ES-I3 (cell line): Measurements from ENCODE around the gene OST4.
A peak's percentile ranks its signal among the peaks of the same experiment; 100 is the strongest.
"Not testable (repeated sequence)": the region's sequence is repeated elsewhere in the genome, so short reads cannot be mapped to it uniquely, and the experiment has no call there.

Experiments
- H3K36me3 ChIP-seq: 2 replicates; pipeline ENCODE4 v1.6.1; 2013; ENCODE audit warnings: mild to moderate bottlenecking, low read length, control low read depth, moderate library complexity; ENCODE audit not compliant: insufficient read depth
- H3K4me1 ChIP-seq: 2 replicates; pipeline ENCODE4 v1.6.1; 2013; ENCODE audit warnings: mild to moderate bottlenecking, control low read depth, low read length; ENCODE audit not compliant: insufficient read depth
- H3K9ac ChIP-seq: 2 replicates; pipeline ENCODE4 v1.6.1; 2013; ENCODE audit warnings: low read depth, mild to moderate bottlenecking, low read length, moderate library complexity
- H3K9me3 ChIP-seq: 2 replicates; pipeline ENCODE4 v1.6.1; 2013; ENCODE audit warnings: mild to moderate bottlenecking, low read length, moderate library complexity; ENCODE audit not compliant: control insufficient read depth, insufficient read depth

OST4 gene

GRCh38 chr2:27078267-27079194 is 7.1 kb upstream of the OST4 start, which contains the start of gene EMILIN1:
EMILIN1 (plus strand) TSS chr2:27078615; CDS start chr2:27079066, 451 bp downstream.
- Histone ChIP-seq H3K9ac (peak within 1 kb of the TSS; percentile 46; the same call in 1 of the 2 replicates), H3K9me3 (no peaks in the 10 kb centered on the region), H3K4me1 (peaks cover 18% of the 10 kb centered on the region; the same call in 1 of the 2 replicates), H3K36me3 (no peaks in the 10 kb centered on the region)

DNA sequence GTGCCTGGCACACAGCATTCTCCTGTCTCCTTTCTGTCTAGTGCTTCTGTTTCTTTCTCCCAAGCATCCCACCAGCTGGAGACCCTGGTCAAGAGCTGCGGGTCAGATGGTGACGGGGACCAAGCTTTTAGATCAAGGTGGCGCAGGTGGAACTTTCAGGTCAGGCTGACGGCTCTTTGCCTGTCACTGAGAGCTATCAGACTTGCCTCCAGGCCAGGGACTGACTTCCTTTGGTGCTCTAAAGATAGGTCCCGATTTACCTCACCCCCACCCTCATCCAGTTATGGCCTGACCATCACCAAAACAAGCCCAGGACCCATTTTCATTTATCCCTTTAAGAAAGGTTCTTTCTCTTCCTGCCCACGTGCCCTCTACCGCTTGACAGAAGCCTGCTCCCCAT is 5.8 kb upstream of the OST4 start:
- Histone ChIP-seq H3K9me3 (no peaks in the 10 kb centered on the region), H3K36me3 (no peaks in the 10 kb centered on the region), H3K4me1 (peaks cover 21% of the 10 kb centered on the region; the same call in 1 of the 2 replicates), H3K9ac (no peak overlapping the region)

DNA sequence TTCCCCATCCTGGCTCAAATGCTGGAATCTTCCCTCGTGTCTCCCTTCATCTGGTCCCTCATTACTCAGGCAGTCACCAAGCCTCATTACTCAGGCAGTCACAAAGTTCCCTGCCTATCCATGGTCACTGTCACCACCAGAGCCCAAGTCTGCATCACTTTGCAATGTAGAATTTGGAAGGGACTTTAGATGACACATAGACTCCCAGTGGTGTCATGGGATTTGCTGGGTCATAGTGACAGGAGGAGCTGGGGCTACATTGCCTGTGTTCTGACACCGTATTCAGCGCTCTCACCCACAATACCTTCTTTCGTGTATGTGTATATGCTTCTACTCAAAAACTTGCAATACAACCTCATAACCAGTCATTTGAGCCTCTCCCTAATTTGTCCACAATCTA is 4.9 kb upstream of the OST4 start:
- Histone ChIP-seq H3K36me3 (no peaks in the 10 kb centered on the region), H3K9me3 (no peaks in the 10 kb centered on the region), H3K4me1 (peaks cover 17% of the 10 kb centered on the region; the same call in 1 of the 2 replicates), H3K9ac (no peak overlapping the region)

GRCh38 chr2:27075566-27075871 is 4.1 kb upstream of the OST4 start:
- not testable (repeated sequence) for H3K9ac ChIP-seq, H3K36me3 ChIP-seq, H3K9me3 ChIP-seq
- H3K4me1 ChIP-seq, result peaks cover 18% of the 10 kb centered on the region

- Histone ChIP-seq H3K36me3 (peaks cover 3% of the 10 kb centered on the region; the same call in 1 of the 2 replicates), H3K9ac (no peak overlapping the region), H3K9me3 (no peaks in the 10 kb centered on the region), H3K4me1 (peaks cover 21% of the 10 kb centered on the region)
Measured at GRCh38 chr2:27074738-27075565, 3.5 kb upstream of the OST4 start.

GRCh38 chr2:27073782-27074181 is 2.3 kb upstream of the OST4 start:
- H3K9ac ChIP-seq, result no peak overlapping the region
- H3K4me1 ChIP-seq, result peaks cover 21% of the 10 kb centered on the region
- peaks cover 12% of the 10 kb centered on the region for H3K36me3 ChIP-seq
- no peaks in the 10 kb centered on the region for H3K9me3 ChIP-seq

DNA sequence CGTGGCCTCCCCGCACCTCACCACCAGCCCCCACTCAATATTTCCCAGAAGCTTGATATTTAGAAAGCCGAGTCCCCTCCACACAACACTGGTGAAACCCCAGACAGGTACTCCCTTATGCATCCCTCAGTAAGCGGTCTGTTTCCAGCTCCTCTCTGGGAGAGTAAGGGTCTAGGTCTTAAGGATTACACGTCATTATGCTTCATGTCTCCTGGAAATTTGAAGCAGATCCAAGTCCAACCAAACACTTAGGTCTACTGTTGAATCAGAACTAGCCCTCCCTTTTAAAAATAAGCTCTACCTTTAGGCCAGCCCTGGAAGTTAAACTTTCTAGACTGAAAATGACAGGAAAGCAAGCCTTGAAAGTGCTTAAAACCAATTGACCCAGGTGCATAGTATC is 1.5 kb upstream of the OST4 start:
- peak overlapping the region; percentile 92 for H3K9ac ChIP-seq
- peaks cover 20% of the 10 kb centered on the region for H3K4me1 ChIP-seq
- no peaks in the 10 kb centered on the region for H3K9me3 ChIP-seq
- peaks cover 15% of the 10 kb centered on the region for H3K36me3 ChIP-seq

GRCh38 chr2:27071990-27072830 is 756 bp upstream of the OST4 start:
- no peaks in the 10 kb centered on the region for H3K9me3 ChIP-seq
- peaks cover 15% of the 10 kb centered on the region for H3K36me3 ChIP-seq
- peak overlapping the region; percentile 92 for H3K9ac ChIP-seq
- H3K4me1 ChIP-seq, result peaks cover 16% of the 10 kb centered on the region

GRCh38 chr2:27070653-27071276 is 689 bp downstream of the OST4 start:
- Histone ChIP-seq H3K4me1 (peaks cover 7% of the 10 kb centered on the region), H3K9ac (peak overlapping the region; percentile 92), H3K9me3 (no peaks in the 10 kb centered on the region), H3K36me3 (peaks cover 15% of the 10 kb centered on the region)

- Histone ChIP-seq H3K9ac (peak overlapping the region; percentile 92; the same call in 1 of the 2 replicates), H3K9me3 (no peaks in the 10 kb centered on the region), H3K36me3 (peaks cover 15% of the 10 kb centered on the region), H3K4me1 (peaks cover 7% of the 10 kb centered on the region)
Measured at GRCh38 chr2:27069961-27070618, 1.4 kb downstream of the OST4 start.

GRCh38 chr2:27069436-27069835 is 2.0 kb downstream of the OST4 start:
- Histone ChIP-seq H3K9ac (no peak overlapping the region), H3K9me3 (no peaks in the 10 kb centered on the region), H3K4me1 (peaks cover 7% of the 10 kb centered on the region), H3K36me3 (peaks cover 15% of the 10 kb centered on the region)

- no peak overlapping the region for H3K9ac ChIP-seq
- peaks cover 15% of the 10 kb centered on the region for H3K36me3 ChIP-seq
- H3K9me3 ChIP-seq, result no peaks in the 10 kb centered on the region
Measured at GRCh38 chr2:27067385-27067784, 4.1 kb downstream of the OST4 start.

DNA sequence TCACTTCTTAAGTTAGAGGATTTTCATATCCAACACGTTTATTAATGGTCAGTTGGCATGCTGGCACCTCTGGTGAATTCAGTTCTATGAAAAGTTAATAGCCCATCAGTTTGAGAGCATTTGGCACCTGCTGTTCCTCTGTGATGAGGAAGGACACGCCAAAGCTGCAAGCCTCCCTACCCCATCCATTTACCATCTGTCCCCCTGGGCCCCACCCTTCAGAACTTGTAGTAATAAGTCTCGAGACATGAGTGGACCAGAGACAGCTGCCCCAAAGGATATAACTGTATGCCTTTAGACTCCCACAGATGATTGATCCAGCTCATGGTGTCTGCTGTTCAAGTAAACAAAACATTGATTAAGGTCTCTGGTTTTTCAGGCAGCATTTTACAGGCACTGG is 6.3 kb downstream of the OST4 start:
- Histone ChIP-seq H3K36me3 (peaks cover 19% of the 10 kb centered on the region), H3K4me1 (no peaks in the 10 kb centered on the region), H3K9ac (no peak overlapping the region), H3K9me3 (no peaks in the 10 kb centered on the region)

More at GRCh38 chr2:27067385-27067784, 4.1 kb downstream of the OST4 start:
- H3K4me1 ChIP-seq, result peaks cover 3% of the 10 kb centered on the region
